ENCODE data around the gene ARID3C. TPM values are rescaled to one million over a fixed set of nuclear protein-coding genes. Genes with fewer than 3 reads are reported as not detected.
A peak's percentile ranks its signal among the peaks of the same experiment; 100 is the strongest.

ARID3C gene
- total and polyA plus RNA-seq, 11 donors, result 0.20 TPM; not detected in 10

- intact Hi-C loops (cut with DNase I), result loop anchor here in 1 of 10 donors (10.0 kb wide), 1 partner anchor 412 kb away; the partner anchor contains the start of genes FANCG and VCP
- DNase-seq (no peak), ATAC-seq (no peak)
- Histone ChIP-seq H3K27ac (peak overlapping the region in 2 of 12 donors; percentile 45 to 99), H3K36me3 (peaks cover 0 to 39% (median 23%) of the 10 kb centered on the region in 9 donors), H3K9me3 (no peaks in the 10 kb centered on the region), H3K4me3 (no peak overlapping the region), H3K27me3 (no peaks in the 10 kb centered on the region), H3K4me1 (peaks cover 0 to 24% (median 12%) of the 10 kb centered on the region in 12 donors)
- no peak for TF ChIP-seq POLR2A (IDR thresholded peaks at IDR 0.05)
- TF ChIP-seq, protein P1, sequence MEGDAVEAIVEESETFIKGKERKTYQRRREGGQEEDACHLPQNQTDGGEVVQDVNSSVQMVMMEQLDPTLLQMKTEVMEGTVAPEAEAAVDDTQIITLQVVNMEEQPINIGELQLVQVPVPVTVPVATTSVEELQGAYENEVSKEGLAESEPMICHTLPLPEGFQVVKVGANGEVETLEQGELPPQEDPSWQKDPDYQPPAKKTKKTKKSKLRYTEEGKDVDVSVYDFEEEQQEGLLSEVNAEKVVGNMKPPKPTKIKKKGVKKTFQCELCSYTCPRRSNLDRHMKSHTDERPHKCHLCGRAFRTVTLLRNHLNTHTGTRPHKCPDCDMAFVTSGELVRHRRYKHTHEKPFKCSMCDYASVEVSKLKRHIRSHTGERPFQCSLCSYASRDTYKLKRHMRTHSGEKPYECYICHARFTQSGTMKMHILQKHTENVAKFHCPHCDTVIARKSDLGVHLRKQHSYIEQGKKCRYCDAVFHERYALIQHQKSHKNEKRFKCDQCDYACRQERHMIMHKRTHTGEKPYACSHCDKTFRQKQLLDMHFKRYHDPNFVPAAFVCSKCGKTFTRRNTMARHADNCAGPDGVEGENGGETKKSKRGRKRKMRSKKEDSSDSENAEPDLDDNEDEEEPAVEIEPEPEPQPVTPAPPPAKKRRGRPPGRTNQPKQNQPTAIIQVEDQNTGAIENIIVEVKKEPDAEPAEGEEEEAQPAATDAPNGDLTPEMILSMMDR (IDR thresholded peaks at IDR 0.05), result no peak
These were observed 34.4 kb upstream of the ARID3C start for GRCh38 chr9:34663303-34663605.

- H3K4me3 ChIP-seq, result no peak within 1 kb of the TSS
- H3K27me3 ChIP-seq, result no peaks in the 10 kb centered on the region
- TF ChIP-seq, protein P1 (IDR thresholded peaks at IDR 0.05), result no peak
- no peak for TF ChIP-seq POLR2A (IDR thresholded peaks at IDR 0.05)
- ATAC-seq (no peak), DNase-seq (no peak)
- 88 to 97% (median 91%) methylated on average over 4 of the region's 4 CpGs for WGBS, 4 donors
- H3K36me3 ChIP-seq, result peaks cover 0 to 40% (median 24%) of the 10 kb centered on the region in 9 donors
- H3K9me3 ChIP-seq, result no peaks in the 10 kb centered on the region
- intact Hi-C loops (cut with DNase I), result loop anchor here in 1 of 10 donors (10.0 kb wide), 1 partner anchor 412 kb away; the partner anchor contains the start of genes FANCG and VCP
- peak within 1 kb of the TSS in 2 of 12 donors; percentile 45 to 99 for H3K27ac ChIP-seq
- H3K4me1 ChIP-seq, result peaks cover 0 to 24% (median 12%) of the 10 kb centered on the region in 12 donors
These were observed 33.8 kb upstream of the ARID3C start, which contains the start of gene CCL27 for GRCh38 chr9:34662526-34663302. Gene CCL27, minus strand, starts transcription at chr9:34662657. Its CDS starts 24 bp downstream, at chr9:34662633.

GRCh38 chr9:34659592-34660253 is 30.9 kb upstream of the ARID3C start:
- no peak for TF ChIP-seq POLR2A (IDR thresholded peaks at IDR 0.05)
- TF ChIP-seq, protein P1 (IDR thresholded peaks at IDR 0.05), result no peak
- H3K9me3 ChIP-seq, result no peaks in the 10 kb centered on the region
- intact Hi-C loops (cut with DNase I), result loop anchor here in 1 of 10 donors (10.0 kb wide), 1 partner anchor 415 kb away; the partner anchor contains the start of genes FANCG and VCP
- no peak overlapping the region for H3K4me3 ChIP-seq
- peak in 1 of 5 donors; percentile 18 for DNase-seq
- peaks cover 0 to 31% (median 13%) of the 10 kb centered on the region in 12 donors for H3K4me1 ChIP-seq
- 90 to 96% (median 94%) methylated on average over 4 to 8 of the region's 8 CpGs for WGBS, 4 donors
- no peak for ATAC-seq
- no peak overlapping the region for H3K27ac ChIP-seq
- H3K36me3 ChIP-seq, result peaks cover 0 to 45% (median 27%) of the 10 kb centered on the region in 9 donors
- H3K27me3 ChIP-seq, result no peaks in the 10 kb centered on the region

GRCh38 chr9:34658461-34658860 is 29.6 kb upstream of the ARID3C start:
- WGBS, 4 donors, result 86 to 91% (median 90%) methylated on average over 14 of the region's 14 CpGs
- ATAC-seq, result no peak
- DNase-seq, result peak in 1 of 5 donors; percentile 12
- no peak overlapping the region for H3K27ac ChIP-seq
- H3K4me1 ChIP-seq, result peaks cover 0 to 35% (median 22%) of the 10 kb centered on the region in 12 donors
- TF ChIP-seq POLR2A (IDR thresholded peaks at IDR 0.05), result no peak
- TF ChIP-seq, protein P1 (IDR thresholded peaks at IDR 0.05), result no peak
- H3K36me3 ChIP-seq, result peaks cover 0 to 45% (median 27%) of the 10 kb centered on the region in 9 donors
- intact Hi-C loops (cut with DNase I), result no loop called here
- no peaks in the 10 kb centered on the region for H3K27me3 ChIP-seq
- no peak overlapping the region for H3K4me3 ChIP-seq
- no peaks in the 10 kb centered on the region for H3K9me3 ChIP-seq
